ENCODE data around the gene CBX8.

DNA sequence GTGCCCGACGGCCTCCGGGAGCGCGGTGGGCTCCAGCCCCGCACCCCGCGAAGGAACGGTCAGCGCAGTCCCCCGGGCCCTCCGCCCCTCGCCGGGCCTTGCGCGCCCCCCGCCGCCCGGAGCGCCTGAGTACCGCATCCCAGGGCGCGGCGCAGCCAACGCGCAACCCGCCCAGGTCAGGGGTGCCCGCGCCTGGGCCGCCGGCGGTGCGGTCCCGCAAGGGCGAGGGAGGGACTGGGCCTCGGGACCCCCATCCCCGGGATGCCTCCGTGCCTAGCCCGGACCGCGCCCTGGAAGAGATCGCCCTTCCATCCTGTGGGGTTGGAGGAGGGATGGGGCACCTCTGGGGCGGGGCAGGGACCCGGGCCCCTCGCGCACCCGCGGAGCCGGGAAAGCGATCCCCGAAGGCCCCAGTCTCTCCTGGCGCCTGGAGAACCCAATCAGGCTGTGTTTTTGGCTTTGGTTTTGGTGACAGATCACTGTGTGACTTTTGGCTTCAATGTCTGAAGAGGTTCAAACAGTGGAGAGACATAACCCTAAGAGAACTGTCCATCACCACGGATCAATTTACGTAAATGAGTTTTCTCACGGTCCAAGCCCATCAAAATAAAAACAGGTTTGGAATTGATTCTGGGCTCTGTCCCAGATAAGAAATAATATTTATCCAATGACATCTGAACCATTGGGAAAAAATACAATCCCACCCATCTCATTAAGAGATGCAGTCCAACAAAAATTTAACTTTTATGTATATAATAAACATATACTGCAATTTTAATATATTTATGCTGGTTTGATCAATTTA is 48.4 kb downstream of the CBX8 start:
- TF ChIP-seq, protein P1, sequence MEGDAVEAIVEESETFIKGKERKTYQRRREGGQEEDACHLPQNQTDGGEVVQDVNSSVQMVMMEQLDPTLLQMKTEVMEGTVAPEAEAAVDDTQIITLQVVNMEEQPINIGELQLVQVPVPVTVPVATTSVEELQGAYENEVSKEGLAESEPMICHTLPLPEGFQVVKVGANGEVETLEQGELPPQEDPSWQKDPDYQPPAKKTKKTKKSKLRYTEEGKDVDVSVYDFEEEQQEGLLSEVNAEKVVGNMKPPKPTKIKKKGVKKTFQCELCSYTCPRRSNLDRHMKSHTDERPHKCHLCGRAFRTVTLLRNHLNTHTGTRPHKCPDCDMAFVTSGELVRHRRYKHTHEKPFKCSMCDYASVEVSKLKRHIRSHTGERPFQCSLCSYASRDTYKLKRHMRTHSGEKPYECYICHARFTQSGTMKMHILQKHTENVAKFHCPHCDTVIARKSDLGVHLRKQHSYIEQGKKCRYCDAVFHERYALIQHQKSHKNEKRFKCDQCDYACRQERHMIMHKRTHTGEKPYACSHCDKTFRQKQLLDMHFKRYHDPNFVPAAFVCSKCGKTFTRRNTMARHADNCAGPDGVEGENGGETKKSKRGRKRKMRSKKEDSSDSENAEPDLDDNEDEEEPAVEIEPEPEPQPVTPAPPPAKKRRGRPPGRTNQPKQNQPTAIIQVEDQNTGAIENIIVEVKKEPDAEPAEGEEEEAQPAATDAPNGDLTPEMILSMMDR (IDR thresholded peaks at IDR 0.05): no peak
- TF ChIP-seq POLR2A (IDR thresholded peaks at IDR 0.05): no peak
